ENCODE results near the gene PI4KA. TPM values are rescaled to one million over a fixed set of nuclear protein-coding genes. Genes with fewer than 3 reads are reported as not detected.
"Not testable (repeated sequence)": the region's sequence is repeated elsewhere in the genome, so short reads cannot be mapped to it uniquely, and the experiment has no call there.

PI4KA gene
- total RNA-seq, 4 donors from 2014 or later: 44.7 to 136 (median 67.7) TPM

DNA sequence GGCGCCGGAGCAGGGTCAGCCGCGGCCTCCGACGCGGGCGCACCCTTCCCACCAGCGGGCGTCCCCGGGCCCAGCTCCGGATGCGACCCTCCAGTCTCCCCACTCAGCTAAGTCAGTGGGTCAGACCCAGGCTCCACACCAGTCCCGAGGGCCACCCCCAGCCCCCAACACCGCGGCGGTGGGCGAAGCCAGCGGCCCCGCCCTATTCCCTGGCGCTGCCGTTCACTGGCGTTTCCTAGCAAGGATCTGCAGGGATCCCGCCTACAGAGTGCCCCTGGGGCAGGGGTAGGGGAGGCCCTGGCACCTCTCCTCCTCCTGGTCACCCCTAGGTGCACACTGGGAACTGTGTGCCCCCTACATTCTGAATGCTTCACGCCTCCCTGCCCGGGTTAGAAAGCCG is 190.4 kb downstream of the PI4KA start:
- DNase-seq (ENCODE audit: low spot score in 2 of 2): peak in 1 of 2 donors; percentile 40
- not testable (repeated sequence) for H3K4me1 ChIP-seq, H3K36me3 ChIP-seq, H3K27ac ChIP-seq, H3K9me3 ChIP-seq, H3K4me3 ChIP-seq
- peaks cover 28% of the 10 kb centered on the region for H3K27me3 ChIP-seq
- WGBS: no CpG with 5 or more reads among the region's 27 CpGs

DNA sequence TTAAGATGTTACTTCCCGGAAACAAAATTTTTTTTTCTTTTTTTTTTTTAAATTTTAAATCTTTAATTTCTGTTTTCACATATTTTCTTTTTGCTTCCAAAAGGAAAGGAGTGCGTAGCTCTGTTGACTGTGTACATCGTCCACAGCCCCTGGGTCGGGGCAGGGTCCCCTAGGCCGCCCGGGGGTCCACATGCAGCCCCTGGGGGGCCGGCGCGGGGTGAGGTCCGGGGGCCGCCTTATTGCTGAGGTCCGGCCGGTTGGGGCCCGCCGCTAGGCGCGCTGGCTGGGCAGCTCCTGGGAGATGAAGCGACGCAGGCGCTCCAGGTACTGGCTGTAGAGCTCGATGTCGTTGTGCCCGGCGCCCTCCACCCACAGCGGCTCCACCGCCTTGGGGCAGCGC is 191.1 kb downstream of the PI4KA start:
- peaks cover 31% of the 10 kb centered on the region for H3K27me3 ChIP-seq
- peak in 1 of 2 donors; percentile 25 for DNase-seq (ENCODE audit: low spot score in 2 of 2)
- not testable (repeated sequence) for H3K4me1 ChIP-seq, H3K4me3 ChIP-seq, H3K36me3 ChIP-seq, H3K9me3 ChIP-seq, H3K27ac ChIP-seq
- 82% methylated on average over 16 of the region's 27 CpGs for WGBS

DNA sequence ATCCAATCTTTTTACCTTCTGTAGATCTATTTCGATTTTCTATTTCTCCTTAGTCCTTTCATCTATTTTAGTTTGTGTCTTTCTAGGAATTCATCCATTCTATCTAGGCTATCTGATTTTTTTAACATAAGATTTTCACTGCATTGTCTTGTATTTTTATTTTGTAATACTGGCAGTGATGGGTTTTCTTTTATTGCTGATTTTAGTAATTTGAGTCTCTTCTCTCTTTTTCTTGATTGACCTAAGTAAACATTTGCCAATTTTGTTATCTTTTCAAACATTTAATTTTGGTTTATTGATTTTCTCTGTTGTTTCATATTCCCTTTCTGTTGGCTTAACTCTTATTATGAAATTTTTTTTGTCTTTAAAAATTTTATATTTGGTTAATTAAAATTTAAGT is 192.1 kb downstream of the PI4KA start:
- H3K4me1 ChIP-seq: peaks cover 4% of the 10 kb centered on the region
- H3K36me3 ChIP-seq: no peaks in the 10 kb centered on the region
- TF ChIP-seq, protein P1, sequence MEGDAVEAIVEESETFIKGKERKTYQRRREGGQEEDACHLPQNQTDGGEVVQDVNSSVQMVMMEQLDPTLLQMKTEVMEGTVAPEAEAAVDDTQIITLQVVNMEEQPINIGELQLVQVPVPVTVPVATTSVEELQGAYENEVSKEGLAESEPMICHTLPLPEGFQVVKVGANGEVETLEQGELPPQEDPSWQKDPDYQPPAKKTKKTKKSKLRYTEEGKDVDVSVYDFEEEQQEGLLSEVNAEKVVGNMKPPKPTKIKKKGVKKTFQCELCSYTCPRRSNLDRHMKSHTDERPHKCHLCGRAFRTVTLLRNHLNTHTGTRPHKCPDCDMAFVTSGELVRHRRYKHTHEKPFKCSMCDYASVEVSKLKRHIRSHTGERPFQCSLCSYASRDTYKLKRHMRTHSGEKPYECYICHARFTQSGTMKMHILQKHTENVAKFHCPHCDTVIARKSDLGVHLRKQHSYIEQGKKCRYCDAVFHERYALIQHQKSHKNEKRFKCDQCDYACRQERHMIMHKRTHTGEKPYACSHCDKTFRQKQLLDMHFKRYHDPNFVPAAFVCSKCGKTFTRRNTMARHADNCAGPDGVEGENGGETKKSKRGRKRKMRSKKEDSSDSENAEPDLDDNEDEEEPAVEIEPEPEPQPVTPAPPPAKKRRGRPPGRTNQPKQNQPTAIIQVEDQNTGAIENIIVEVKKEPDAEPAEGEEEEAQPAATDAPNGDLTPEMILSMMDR (IDR thresholded peaks at IDR 0.05): no peak
- TF ChIP-seq POLR2A (IDR thresholded peaks at IDR 0.05) (no peak), POLR2AphosphoS5 (IDR thresholded peaks at IDR 0.05) (no peak), EP300 (IDR thresholded peaks at IDR 0.05) (no peak)
- 73% methylated on average over 1 of the region's 1 CpG for WGBS
- no peak overlapping the region for H3K4me3 ChIP-seq
- H3K9me3 ChIP-seq: no peaks in the 10 kb centered on the region
- DNase-seq (ENCODE audit: low spot score in 2 of 2): no peak
- H3K27ac ChIP-seq: no peak overlapping the region
- H3K27me3 ChIP-seq: peaks cover 29% of the 10 kb centered on the region

DNA sequence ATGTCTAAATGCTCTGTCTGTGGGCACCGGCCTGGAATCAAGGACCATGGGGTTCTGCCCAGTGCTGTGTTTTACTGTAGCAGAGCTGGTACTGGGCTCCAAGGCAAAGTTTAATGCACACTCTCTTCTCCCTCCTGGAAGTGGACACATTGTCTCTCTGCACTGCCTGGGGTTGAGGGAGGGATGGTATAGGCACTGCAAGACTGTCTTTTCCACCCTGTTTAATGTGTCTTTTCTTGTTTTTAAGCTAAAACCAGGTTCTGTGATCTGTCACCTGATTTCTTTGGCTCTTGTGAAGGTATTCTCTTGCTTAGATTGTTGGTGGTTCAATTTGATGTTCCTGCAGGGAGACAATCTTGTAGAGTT is 194.0 kb downstream of the PI4KA start:
- no peaks in the 10 kb centered on the region for H3K36me3 ChIP-seq
- no peaks in the 10 kb centered on the region for H3K9me3 ChIP-seq
- no peaks in the 10 kb centered on the region for H3K4me1 ChIP-seq
- WGBS: 83% methylated on average over 1 of the region's 1 CpG
- H3K27ac ChIP-seq: no peak overlapping the region
- H3K4me3 ChIP-seq: no peak overlapping the region
- no peak for DNase-seq (ENCODE audit: low spot score in 2 of 2)
- H3K27me3 ChIP-seq: peaks cover 21% of the 10 kb centered on the region
- TF ChIP-seq EP300 (IDR thresholded peaks at IDR 0.05) (no peak), POLR2A (IDR thresholded peaks at IDR 0.05) (no peak), POLR2AphosphoS5 (IDR thresholded peaks at IDR 0.05) (no peak)
- TF ChIP-seq, protein P1 (IDR thresholded peaks at IDR 0.05): no peak

DNA sequence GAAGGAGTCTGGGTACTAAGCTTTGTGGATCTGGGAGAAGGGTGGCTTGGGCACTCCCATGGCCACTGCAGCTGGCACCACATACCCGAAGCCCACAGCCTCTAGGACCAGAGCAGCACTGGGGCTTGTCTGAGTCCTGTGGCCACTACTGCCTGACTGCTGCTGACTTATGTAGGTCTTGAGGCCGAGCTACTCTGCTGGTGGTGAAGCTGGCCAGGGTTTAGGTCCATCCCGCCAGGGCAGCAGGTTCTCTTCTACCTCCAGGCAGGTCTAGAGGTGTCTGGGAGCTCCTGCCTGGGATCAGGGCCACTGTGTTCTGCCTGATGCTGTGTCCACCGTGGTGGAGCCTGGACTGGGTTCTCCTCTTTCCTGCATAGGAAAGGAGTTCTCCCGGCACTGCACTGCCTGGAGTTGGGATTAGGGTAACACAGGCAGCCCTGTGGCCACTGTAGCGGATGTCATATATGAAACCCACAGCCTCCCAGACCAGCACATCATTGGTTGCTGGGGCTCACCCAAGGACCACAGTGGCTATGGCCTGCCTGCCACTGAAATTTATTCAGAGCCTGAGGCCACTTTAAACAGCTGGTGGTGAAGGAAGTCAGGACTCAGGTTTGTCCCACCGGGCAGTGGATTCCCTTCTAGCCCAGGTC is 194.5 kb downstream of the PI4KA start:
- H3K4me3 ChIP-seq: no peak overlapping the region
- WGBS: 81% methylated on average over 3 of the region's 7 CpGs
- TF ChIP-seq POLR2A (IDR thresholded peaks at IDR 0.05) (no peak), POLR2AphosphoS5 (IDR thresholded peaks at IDR 0.05) (no peak), EP300 (IDR thresholded peaks at IDR 0.05) (no peak)
- peaks cover 21% of the 10 kb centered on the region for H3K27me3 ChIP-seq
- H3K4me1 ChIP-seq: no peaks in the 10 kb centered on the region
- DNase-seq (ENCODE audit: low spot score in 2 of 2): no peak
- no peaks in the 10 kb centered on the region for H3K9me3 ChIP-seq
- H3K27ac ChIP-seq: no peak overlapping the region
- H3K36me3 ChIP-seq: no peaks in the 10 kb centered on the region

DNA sequence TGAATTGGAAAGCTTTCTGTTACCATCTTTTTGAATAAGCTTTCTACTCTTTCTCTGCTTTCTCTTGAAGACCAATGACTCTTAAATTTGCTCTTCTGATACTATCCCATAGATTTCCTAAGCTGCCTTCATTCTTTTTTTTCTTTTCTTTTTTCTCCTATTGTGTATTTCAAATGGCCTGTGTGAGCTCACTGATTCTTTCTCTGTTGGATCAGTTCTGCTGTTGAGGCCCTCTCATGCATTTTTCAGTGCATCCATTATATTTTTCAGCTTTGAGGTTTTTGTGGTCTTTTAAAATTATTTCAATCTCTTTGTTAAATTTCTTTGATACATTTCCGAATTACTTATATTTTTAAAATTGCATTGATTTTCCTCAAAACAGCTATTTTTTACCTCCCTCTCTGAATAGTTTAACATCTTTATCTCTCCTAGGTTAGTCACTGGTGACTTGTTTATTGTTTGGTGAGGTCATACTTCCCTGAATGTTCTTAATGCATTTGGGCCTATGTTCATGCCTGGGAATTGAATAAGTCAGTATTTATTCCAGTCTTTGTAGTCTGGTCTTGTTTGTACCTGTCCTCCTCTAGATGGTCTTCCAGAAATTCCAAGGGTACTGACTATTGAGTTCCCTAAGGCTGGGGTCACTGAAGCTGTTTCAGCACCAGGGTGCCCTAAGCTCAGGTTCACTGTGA is 195.3 kb downstream of the PI4KA start:
- H3K4me1 ChIP-seq: no peaks in the 10 kb centered on the region
- 97% methylated on average over 1 of the region's 1 CpG for WGBS
- H3K36me3 ChIP-seq: no peaks in the 10 kb centered on the region
- peaks cover 21% of the 10 kb centered on the region for H3K27me3 ChIP-seq
- H3K9me3 ChIP-seq: no peaks in the 10 kb centered on the region
- TF ChIP-seq EP300 (IDR thresholded peaks at IDR 0.05) (no peak), POLR2AphosphoS5 (IDR thresholded peaks at IDR 0.05) (no peak), POLR2A (IDR thresholded peaks at IDR 0.05) (no peak)
- TF ChIP-seq, protein P1 (IDR thresholded peaks at IDR 0.05): no peak
- no peak for DNase-seq (ENCODE audit: low spot score in 2 of 2)
- H3K27ac ChIP-seq: no peak overlapping the region
- H3K4me3 ChIP-seq: no peak overlapping the region

DNA sequence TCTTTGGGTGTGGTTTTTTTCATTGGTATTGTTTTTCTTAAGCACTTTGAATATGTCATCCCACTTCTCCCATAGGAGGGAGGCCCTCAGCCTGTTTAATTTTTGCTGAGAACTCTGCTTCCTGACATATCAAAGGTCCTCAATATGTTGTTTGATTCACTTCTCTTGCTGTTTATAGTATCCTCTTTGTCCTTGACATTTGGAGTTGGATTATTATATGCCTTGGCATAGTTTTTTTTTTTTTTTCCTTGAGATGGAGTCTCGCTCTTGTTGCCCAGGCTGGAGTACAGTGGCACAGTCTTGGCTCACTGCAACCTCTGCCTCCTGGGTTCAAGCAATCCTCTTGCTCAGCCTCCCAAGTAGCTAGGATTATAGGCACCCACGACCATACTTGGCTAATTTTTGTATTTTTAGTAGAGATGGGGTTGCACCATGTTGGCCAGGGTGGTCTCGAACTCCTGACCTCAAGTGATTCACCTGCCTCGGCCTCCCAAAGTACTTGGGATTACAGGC is 196.0 kb downstream of the PI4KA start:
- not testable (repeated sequence) for H3K36me3 ChIP-seq; DNase-seq (ENCODE audit: low spot score in 2 of 2); H3K27ac ChIP-seq; H3K4me1 ChIP-seq; H3K9me3 ChIP-seq; H3K4me3 ChIP-seq
- H3K27me3 ChIP-seq: peaks cover 21% of the 10 kb centered on the region
- 71% methylated on average over 4 of the region's 4 CpGs for WGBS
